Astrocyte (in vitro differentiated cells and primary cell): ENCODE measurements around the gene MUC6.

Experiments used
- CTCF ChIP-seq: IDR thresholded peaks from 2 replicates; pipeline ENCODE4 v1.5.1; 2011; ENCODE audit warnings: low read depth, mild to moderate bottlenecking, inconsistent platforms, low read length, moderate library complexity; ENCODE audit not compliant: insufficient read depth
- EZH2 ChIP-seq: IDR thresholded peaks from 2 replicates; pipeline ENCODE4 v1.6.1; 2012; ENCODE audit warnings: mild to moderate bottlenecking, low read length, inconsistent platforms; ENCODE audit not compliant: insufficient read depth

- TF ChIP-seq CTCF (no peak), EZH2 (no peak)
Observed at GRCh38 chr11:999009-999408, 37.5 kb downstream of the MUC6 start.
